HepG2 (cell line): Measurements from ENCODE around the gene A3GALT2.

Experiments used
- CTCF ChIP-seq: sonication (generic); formaldehyde crosslinking; IDR thresholded peaks from 2 replicates; pipeline ENCODE4 v1.5.0; 2020; ENCODE audit warnings: mild to moderate bottlenecking, missing genetic modification reagents, moderate library complexity
- PCBP2 ChIP-seq: fragments of 200-400 bp; formaldehyde crosslinking; optimal IDR thresholded peaks from 2 replicates; pipeline ENCODE3; 2018; ENCODE audit warnings: low read length, low read depth; ENCODE audit not compliant: poor library complexity, severe bottlenecking

GRCh38 chr1:33258788-33259274 lies 62.1 kb downstream of the A3GALT2 start:
- TF ChIP-seq CTCF (CRISPR knock-in tag) (no peak), PCBP2 (no peak)
